GM21381 (cell line): ENCODE results near the gene ABCA7.

Source experiments
- ATAC-seq: cut with Tn5 transposase; IDR thresholded peaks from one replicate; pipeline ENCODE4 v1.9.1; 2021; ENCODE audit warnings: mild to moderate bottlenecking, moderate library complexity; ENCODE audit not compliant: unreplicated experiment

Gene ABCA7

GRCh38 chr19:1032264-1032867 lies 7.5 kb upstream of the ABCA7 start:
- no peak for ATAC-seq

- ATAC-seq: no peak
These were observed 3.8 kb upstream of the ABCA7 start for GRCh38 chr19:1035998-1036621.

- peak; percentile 8 for ATAC-seq
These were observed 2.3 kb upstream of the ABCA7 start for GRCh38 chr19:1037621-1038064.

GRCh38 chr19:1038978-1039645 lies 795 bp upstream of the ABCA7 start:
- ATAC-seq: no peak

GRCh38 chr19:1040476-1041271 lies 767 bp downstream of the ABCA7 start:
- peak; percentile 45 for ATAC-seq

GRCh38 chr19:1041272-1041834 lies 1.4 kb downstream of the ABCA7 start:
- no peak for ATAC-seq

GRCh38 chr19:1041835-1042685 lies 2.2 kb downstream of the ABCA7 start:
- ATAC-seq: no peak

- no peak for ATAC-seq
These were observed 3.0 kb downstream of the ABCA7 start for GRCh38 chr19:1042689-1043511.

GRCh38 chr19:1045247-1045603 lies 5.3 kb downstream of the ABCA7 start:
- no peak for ATAC-seq

GRCh38 chr19:1046117-1046626 lies 6.3 kb downstream of the ABCA7 start:
- ATAC-seq: no peak

- no peak for ATAC-seq
These were observed 7.2 kb downstream of the ABCA7 start for GRCh38 chr19:1046836-1047695.

GRCh38 chr19:1047696-1048147 lies 7.8 kb downstream of the ABCA7 start:
- no peak for ATAC-seq

- no peak for ATAC-seq
These were observed 9.2 kb downstream of the ABCA7 start for GRCh38 chr19:1049106-1049505.

- ATAC-seq: no peak
These were observed 9.9 kb downstream of the ABCA7 start for GRCh38 chr19:1049800-1050199.

GRCh38 chr19:1050989-1051788 lies 11.3 kb downstream of the ABCA7 start:
- ATAC-seq: no peak

- no peak for ATAC-seq
These were observed 11.9 kb downstream of the ABCA7 start for GRCh38 chr19:1051791-1052190.

- ATAC-seq: no peak
These were observed 12.6 kb downstream of the ABCA7 start for GRCh38 chr19:1052349-1052975.
